Muscle layer of colon (tissue), 2 donors: ENCODE results near the gene RPS6KA4.
"Not testable (repeated sequence)": the region's sequence is repeated elsewhere in the genome, so short reads cannot be mapped to it uniquely, and the experiment has no call there.

Source experiments
- H3K27ac ChIP-seq: one replicate; pipeline ENCODE4 v1.7.0; 2013; ENCODE audit warnings: low read depth, mild to moderate bottlenecking, low read length, moderate library complexity
- H3K27me3 ChIP-seq, 2 donors: one replicate each; pipeline ENCODE4 v1.7.0; 2013; ENCODE audit warnings: low read length in 2 of 2, mild to moderate bottlenecking in 2 of 2; ENCODE audit not compliant: insufficient read depth in 2 of 2, control insufficient read depth in 1 of 2
- H3K36me3 ChIP-seq: one replicate; pipeline ENCODE4 v1.7.0; 2013; ENCODE audit warnings: mild to moderate bottlenecking, low read length; ENCODE audit not compliant: insufficient read depth
- H3K4me1 ChIP-seq: one replicate; pipeline ENCODE4 v1.7.0; 2013; ENCODE audit warnings: mild to moderate bottlenecking, low read length; ENCODE audit not compliant: insufficient read depth
- H3K4me3 ChIP-seq, 2 donors: one replicate each; pipeline ENCODE4 v1.7.0; 2013; ENCODE audit warnings: low read length in 2 of 2, low read depth in 1 of 2, mild to moderate bottlenecking in 1 of 2, moderate library complexity in 1 of 2
- H3K9ac ChIP-seq: one replicate; pipeline ENCODE4 v1.7.0; 2013; ENCODE audit warnings: low read length
- H3K9me3 ChIP-seq: one replicate; pipeline ENCODE4 v1.7.0; 2013; ENCODE audit warnings: mild to moderate bottlenecking, low read length
- donor health status: abdominal sarcoma.
- donor health status: Adenocarcinoma of cecum.

The RPS6KA4 gene

DNA sequence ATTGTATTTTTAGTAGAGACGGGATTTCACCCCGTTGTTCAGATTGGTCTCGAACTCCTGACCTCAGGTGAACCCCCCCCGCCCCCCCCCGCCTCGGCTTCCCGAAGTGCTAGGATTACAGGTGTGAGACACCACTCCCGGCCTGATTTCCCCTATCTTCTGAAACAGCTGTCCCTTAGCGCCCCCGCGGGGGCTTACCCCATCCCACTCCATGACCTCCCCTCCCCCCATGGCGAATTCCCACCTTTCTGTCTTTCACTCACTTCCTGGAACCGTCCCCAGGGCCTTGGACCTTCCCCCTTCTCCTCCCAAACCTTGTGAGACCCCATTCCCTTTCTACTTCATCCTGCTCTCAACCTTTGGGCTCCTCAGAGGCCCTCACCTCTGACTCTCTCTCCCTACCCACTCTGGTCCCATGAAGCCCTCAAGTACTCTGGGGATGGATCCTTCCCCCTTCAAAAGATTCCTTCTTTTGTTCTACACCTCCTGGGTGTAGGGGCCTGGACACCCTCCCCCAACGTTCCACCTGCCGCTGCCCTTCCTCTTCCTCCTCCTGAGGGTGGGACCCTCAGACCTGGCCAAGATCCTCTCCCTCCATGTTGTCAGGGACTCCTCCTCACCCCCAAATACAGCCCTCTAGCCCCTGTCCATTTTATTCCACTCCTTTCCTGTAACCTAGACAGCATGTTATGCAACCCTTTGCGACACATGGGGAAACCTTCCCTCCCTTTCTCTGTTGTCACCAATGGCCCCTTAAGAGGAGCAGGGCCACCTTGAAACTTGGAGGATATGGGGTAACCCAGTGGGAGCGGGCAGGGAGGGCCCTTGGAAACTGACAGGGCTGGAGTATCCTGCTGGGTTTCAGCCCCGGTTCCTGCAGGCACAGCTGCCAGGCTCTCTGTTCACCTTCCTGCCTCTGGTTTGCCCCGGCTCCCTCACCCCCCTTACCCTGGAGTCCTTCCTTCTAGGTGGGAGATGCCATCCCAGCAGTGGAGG lies 39.9 kb upstream of the RPS6KA4 start:
- H3K9ac ChIP-seq = peak overlapping the region; percentile 93
- no peaks in the 10 kb centered on the region for H3K27me3 ChIP-seq
- H3K4me3 ChIP-seq = peak overlapping the region; percentile 92 to 98
- peak overlapping the region; percentile 58 for H3K27ac ChIP-seq
- H3K9me3 ChIP-seq = no peaks in the 10 kb centered on the region
- H3K4me1 ChIP-seq = peaks cover 17% of the 10 kb centered on the region
- peaks cover 9% of the 10 kb centered on the region for H3K36me3 ChIP-seq

DNA sequence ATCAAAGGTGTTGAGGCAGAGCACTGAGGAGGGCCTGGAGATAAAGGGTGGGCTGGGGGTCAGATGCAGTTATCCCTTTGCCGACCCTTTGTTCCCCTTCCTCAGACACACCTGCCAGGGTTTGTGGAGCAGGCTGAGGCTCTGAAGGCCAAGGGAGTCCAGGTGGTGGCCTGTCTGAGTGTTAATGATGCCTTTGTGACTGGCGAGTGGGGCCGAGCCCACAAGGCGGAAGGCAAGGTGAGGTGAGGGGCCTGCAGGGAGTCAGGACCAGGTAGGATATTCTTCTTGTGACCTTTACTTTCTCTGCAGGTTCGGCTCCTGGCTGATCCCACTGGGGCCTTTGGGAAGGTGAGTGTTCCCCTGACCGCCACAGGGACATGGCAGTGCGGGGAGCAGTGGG lies 38.4 kb upstream of the RPS6KA4 start:
- no peak overlapping the region for H3K27ac ChIP-seq
- H3K36me3 ChIP-seq = peaks cover 9% of the 10 kb centered on the region
- no peak overlapping the region for H3K4me3 ChIP-seq
- H3K4me1 ChIP-seq = peaks cover 17% of the 10 kb centered on the region
- no peak overlapping the region for H3K9ac ChIP-seq
- H3K27me3 ChIP-seq = no peaks in the 10 kb centered on the region
- H3K9me3 ChIP-seq = no peaks in the 10 kb centered on the region

DNA sequence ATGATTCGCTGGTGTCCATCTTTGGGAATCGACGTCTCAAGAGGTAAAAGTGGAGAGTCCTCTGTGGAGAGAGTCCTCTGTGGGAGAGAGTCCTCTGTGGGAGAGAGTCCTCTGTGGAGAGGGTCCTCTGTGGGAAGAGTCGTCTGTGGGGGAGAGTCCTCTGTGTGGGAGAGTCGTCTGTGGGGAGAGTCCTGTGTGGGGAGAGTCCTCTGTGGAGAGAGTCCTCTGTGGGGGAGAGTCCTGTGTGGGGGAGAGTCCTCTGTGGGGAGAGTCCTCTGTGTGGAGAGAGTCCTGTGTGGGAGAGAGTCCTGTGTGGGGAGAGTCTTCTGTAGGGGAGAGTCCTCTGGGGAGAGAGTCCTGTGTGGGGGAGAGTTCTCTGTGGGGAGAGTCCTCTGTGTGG lies 37.9 kb upstream of the RPS6KA4 start:
- Histone ChIP-seq H3K9ac (no peak overlapping the region), H3K4me1 (peaks cover 17% of the 10 kb centered on the region), H3K4me3 (no peak overlapping the region), H3K27ac (no peak overlapping the region), H3K36me3 (peaks cover 6% of the 10 kb centered on the region), H3K27me3 (no peaks in the 10 kb centered on the region), H3K9me3 (no peaks in the 10 kb centered on the region)

DNA sequence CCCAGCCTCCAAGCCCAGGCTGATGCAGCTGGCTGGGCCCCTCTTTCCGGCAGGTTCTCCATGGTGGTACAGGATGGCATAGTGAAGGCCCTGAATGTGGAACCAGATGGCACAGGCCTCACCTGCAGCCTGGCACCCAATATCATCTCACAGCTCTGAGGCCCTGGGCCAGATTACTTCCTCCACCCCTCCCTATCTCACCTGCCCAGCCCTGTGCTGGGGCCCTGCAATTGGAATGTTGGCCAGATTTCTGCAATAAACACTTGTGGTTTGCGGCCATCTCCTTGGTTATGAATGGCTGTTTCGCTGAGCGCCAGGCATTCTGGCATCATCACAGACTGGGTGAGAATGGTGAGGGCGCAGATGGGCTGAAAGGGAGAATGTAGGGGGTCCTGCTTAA lies 37.4 kb upstream of the RPS6KA4 start:
- Histone ChIP-seq H3K27ac (no peak overlapping the region), H3K4me3 (no peak overlapping the region)

GRCh38 chr11:64322925-64323260 lies 36.1 kb upstream of the RPS6KA4 start:
- H3K4me1 ChIP-seq = peaks cover 9% of the 10 kb centered on the region
- no peaks in the 10 kb centered on the region for H3K27me3 ChIP-seq
- no peak overlapping the region for H3K9ac ChIP-seq
- no peak overlapping the region for H3K27ac ChIP-seq
- H3K4me3 ChIP-seq = no peak overlapping the region
- no peaks in the 10 kb centered on the region for H3K9me3 ChIP-seq
- H3K36me3 ChIP-seq = no peaks in the 10 kb centered on the region

More for the DNA sequence above, 37.4 kb upstream of the RPS6KA4 start:
- H3K36me3 ChIP-seq = peaks cover 1% of the 10 kb centered on the region
- no peaks in the 10 kb centered on the region for H3K9me3 ChIP-seq
- H3K9ac ChIP-seq = no peak overlapping the region
- H3K4me1 ChIP-seq = peaks cover 12% of the 10 kb centered on the region
- H3K27me3 ChIP-seq = no peaks in the 10 kb centered on the region

DNA sequence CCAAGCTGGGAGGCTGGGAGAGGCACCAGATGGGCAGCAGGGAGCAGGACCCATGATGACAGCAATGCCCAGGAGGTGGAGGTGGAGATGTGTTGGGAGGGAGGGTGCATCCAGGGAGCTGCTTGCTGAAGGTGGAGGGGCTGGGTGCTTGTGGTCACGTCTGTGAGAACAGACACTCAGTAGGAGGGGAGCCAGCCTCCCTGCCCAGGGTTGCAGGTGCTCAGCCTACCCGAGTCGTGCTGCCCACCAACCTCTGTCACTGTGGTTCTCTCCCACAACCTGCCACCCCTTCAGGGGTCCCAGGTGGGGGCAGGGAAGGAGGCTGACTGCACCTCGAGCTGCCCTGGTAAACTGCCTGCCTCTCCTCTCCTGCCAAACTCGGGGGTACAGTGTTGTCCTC lies 35.6 kb upstream of the RPS6KA4 start:
- H3K9ac ChIP-seq = no peak overlapping the region
- no peak overlapping the region for H3K4me3 ChIP-seq
- H3K27ac ChIP-seq = no peak overlapping the region
- peaks cover 9% of the 10 kb centered on the region for H3K4me1 ChIP-seq
- H3K27me3 ChIP-seq = no peaks in the 10 kb centered on the region
- H3K36me3 ChIP-seq = no peaks in the 10 kb centered on the region
- no peaks in the 10 kb centered on the region for H3K9me3 ChIP-seq

- not testable (repeated sequence) for H3K4me3 ChIP-seq, H3K9ac ChIP-seq, H3K9me3 ChIP-seq, H3K27ac ChIP-seq, H3K36me3 ChIP-seq, H3K4me1 ChIP-seq, H3K27me3 ChIP-seq
These were observed 35.0 kb upstream of the RPS6KA4 start for GRCh38 chr11:64323984-64324383.

DNA sequence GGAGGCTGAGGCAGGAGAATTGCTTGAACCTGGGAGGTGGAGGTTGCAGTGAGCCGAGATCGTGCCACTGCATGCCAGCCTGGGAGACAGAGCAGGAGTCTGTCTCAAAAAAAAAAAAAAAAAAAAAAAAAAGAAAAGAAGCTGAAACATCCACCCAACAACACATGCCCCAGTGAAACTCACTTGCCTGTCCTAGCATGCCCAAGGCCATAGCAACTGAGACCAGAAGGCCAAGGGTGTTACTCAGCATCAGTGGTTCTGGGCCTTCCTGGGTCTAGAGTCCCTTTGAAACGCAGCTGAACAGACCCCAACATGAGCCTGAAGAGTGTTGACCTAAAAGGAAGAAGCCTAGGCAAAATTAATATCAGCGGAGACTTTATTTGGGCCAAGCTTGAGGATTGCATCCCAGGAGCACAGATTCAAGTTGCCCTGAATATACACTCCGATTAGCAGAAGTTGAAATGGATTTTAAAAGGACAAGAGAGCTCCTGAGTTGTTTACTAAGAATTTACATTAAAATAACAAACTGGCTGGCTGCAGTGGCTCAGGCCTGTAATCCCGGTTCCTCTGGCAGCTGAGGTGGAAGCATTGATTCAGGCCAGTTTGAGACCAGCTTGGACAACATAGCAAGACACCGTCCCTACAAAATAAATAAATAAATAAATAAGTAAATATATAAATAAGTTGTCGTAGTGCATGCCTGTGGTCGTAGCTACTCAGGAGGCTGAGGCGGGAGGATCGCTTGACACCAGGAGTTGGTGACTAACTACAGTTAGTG lies 34.1 kb upstream of the RPS6KA4 start:
- H3K27ac ChIP-seq = no peak overlapping the region
- H3K9me3 ChIP-seq = no peaks in the 10 kb centered on the region
- no peaks in the 10 kb centered on the region for H3K4me1 ChIP-seq
- no peaks in the 10 kb centered on the region for H3K36me3 ChIP-seq
- no peak overlapping the region for H3K9ac ChIP-seq
- H3K4me3 ChIP-seq = no peak overlapping the region
- H3K27me3 ChIP-seq = no peaks in the 10 kb centered on the region

- H3K9ac ChIP-seq = no peak overlapping the region
- H3K4me1 ChIP-seq = no peaks in the 10 kb centered on the region
- no peak overlapping the region for H3K4me3 ChIP-seq
- H3K9me3 ChIP-seq = no peaks in the 10 kb centered on the region
- H3K27me3 ChIP-seq = no peaks in the 10 kb centered on the region
- H3K36me3 ChIP-seq = no peaks in the 10 kb centered on the region
- no peak overlapping the region for H3K27ac ChIP-seq
These were observed 31.6 kb upstream of the RPS6KA4 start for GRCh38 chr11:64327375-64327774.

DNA sequence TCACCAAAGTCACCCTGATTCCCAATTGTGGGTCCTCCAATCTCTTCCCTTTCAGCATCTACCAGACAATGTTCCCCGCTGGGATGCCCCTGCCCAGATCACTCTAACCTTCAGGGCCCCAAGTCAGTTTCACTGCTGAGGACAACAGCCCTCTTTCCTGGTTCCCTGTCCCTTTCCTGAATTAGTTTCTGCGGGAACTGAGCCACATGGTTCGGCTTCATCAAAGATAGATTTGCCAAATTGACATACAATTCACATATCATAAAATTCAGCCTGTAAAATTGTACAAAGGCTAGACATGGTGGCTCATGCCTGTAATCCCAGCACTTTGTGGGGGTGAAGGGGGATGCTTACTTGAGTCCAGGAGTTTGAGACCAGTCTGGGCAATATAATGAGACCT lies 31.0 kb upstream of the RPS6KA4 start:
- Histone ChIP-seq H3K4me1 (no peaks in the 10 kb centered on the region), H3K27me3 (no peaks in the 10 kb centered on the region), H3K36me3 (no peaks in the 10 kb centered on the region), H3K9me3 (no peaks in the 10 kb centered on the region), H3K9ac (no peak overlapping the region), H3K4me3 (no peak overlapping the region), H3K27ac (no peak overlapping the region)

GRCh38 chr11:64330888-64331287 lies 28.1 kb upstream of the RPS6KA4 start:
- no peak overlapping the region for H3K4me3 ChIP-seq
- no peaks in the 10 kb centered on the region for H3K4me1 ChIP-seq
- H3K36me3 ChIP-seq = no peaks in the 10 kb centered on the region
- no peak overlapping the region for H3K9ac ChIP-seq
- no peak overlapping the region for H3K27ac ChIP-seq
- H3K27me3 ChIP-seq = no peaks in the 10 kb centered on the region
- H3K9me3 ChIP-seq = no peaks in the 10 kb centered on the region
